ENCODE results near the gene MYO16.

Gene MYO16

GRCh38 chr13:108707584-108707983, 78.2 kb downstream of the MYO16 start:
- TF ChIP-seq CTCF (IDR thresholded peaks at IDR 0.05; ENCODE audit: borderline replicate concordance, control extremely low read depth, extremely low read depth, insufficient read depth, missing control alignments), result no peak
- in situ Hi-C loops (cut with MboI; ENCODE audit: low sequenced_read_pairs, unreplicated experiment), result no loop called here
- DNase-seq (ENCODE audit: low spot score), result no peak

GRCh38 chr13:108708921-108709320, 79.5 kb downstream of the MYO16 start:
- in situ Hi-C loops (cut with MboI; ENCODE audit: low sequenced_read_pairs, unreplicated experiment), result no loop called here
- no peak for DNase-seq (ENCODE audit: low spot score)
- no peak for TF ChIP-seq CTCF (IDR thresholded peaks at IDR 0.05; ENCODE audit: borderline replicate concordance, control extremely low read depth, extremely low read depth, insufficient read depth, missing control alignments)

GRCh38 chr13:108711386-108711785, 82.0 kb downstream of the MYO16 start:
- TF ChIP-seq CTCF (IDR thresholded peaks at IDR 0.05; ENCODE audit: borderline replicate concordance, control extremely low read depth, extremely low read depth, insufficient read depth, missing control alignments), result no peak
- no peak for DNase-seq (ENCODE audit: low spot score)
- in situ Hi-C loops (cut with MboI; ENCODE audit: low sequenced_read_pairs, unreplicated experiment), result no loop called here

- TF ChIP-seq CTCF (IDR thresholded peaks at IDR 0.05; ENCODE audit: borderline replicate concordance, control extremely low read depth, extremely low read depth, insufficient read depth, missing control alignments), result no peak
- no peak for DNase-seq (ENCODE audit: low spot score)
- in situ Hi-C loops (cut with MboI; ENCODE audit: low sequenced_read_pairs, unreplicated experiment), result no loop called here
These were observed 96.1 kb downstream of the MYO16 start for GRCh38 chr13:108725471-108725870.

GRCh38 chr13:108728370-108728769, 99.0 kb downstream of the MYO16 start:
- DNase-seq (ENCODE audit: low spot score), result no peak
- in situ Hi-C loops (cut with MboI; ENCODE audit: low sequenced_read_pairs, unreplicated experiment), result no loop called here
- TF ChIP-seq CTCF (IDR thresholded peaks at IDR 0.05; ENCODE audit: borderline replicate concordance, control extremely low read depth, extremely low read depth, insufficient read depth, missing control alignments), result no peak

- no peak for DNase-seq (ENCODE audit: low spot score)
- no peak for TF ChIP-seq CTCF (IDR thresholded peaks at IDR 0.05; ENCODE audit: borderline replicate concordance, control extremely low read depth, extremely low read depth, insufficient read depth, missing control alignments)
- in situ Hi-C loops (cut with MboI; ENCODE audit: low sequenced_read_pairs, unreplicated experiment), result no loop called here
These were observed 103.7 kb downstream of the MYO16 start for GRCh38 chr13:108733022-108733560.

- no peak for TF ChIP-seq CTCF (IDR thresholded peaks at IDR 0.05; ENCODE audit: borderline replicate concordance, control extremely low read depth, extremely low read depth, insufficient read depth, missing control alignments)
- in situ Hi-C loops (cut with MboI; ENCODE audit: low sequenced_read_pairs, unreplicated experiment), result no loop called here
- no peak for DNase-seq (ENCODE audit: low spot score)
These were observed 105.3 kb downstream of the MYO16 start for GRCh38 chr13:108734676-108735075.

All from GM13976 (cell line).